HepG2 (cell line): ENCODE results near the gene ANKHD1. TPM values are rescaled to one million over a fixed set of nuclear protein-coding genes. Genes with fewer than 3 reads are reported as not detected.

Experiments used
- ATAC-seq: fragments of 200-7000 bp; cut with Tn5 transposase; 3 replicates; pipeline ENCODE4 v1.9.1; 2020; ENCODE audit warnings: mild to moderate bottlenecking, moderate library complexity
- BruUV-seq: library from RNA; stranded (reverse); fragments of 400-500 nt; replicated peaks from 2 replicates; lab custom pipeline; 2021; lab: Mats Ljungman, UMichigan
- CTCF ChIA-PET: fragments of 300-600 bp; formaldehyde crosslinking; extraction: SDS; loops from one replicate; lab custom pipeline; 2021; ENCODE audit warnings: low total read pairs, inconsistent platforms, low intra/inter-chr PET ratio; lab: Yijun Ruan, JAX
- POLR2A ChIA-PET: fragments of 350-600 bp; sonication (Branson Sonifier 250); formaldehyde crosslinking; loops from one replicate; lab custom pipeline; 2020; ENCODE audit warnings: antibody characterized with exemption, inconsistent platforms; lab: Yijun Ruan, JAX
- DNase-seq: peaks from one replicate; pipeline ENCODE4 v3.0.0-alpha.2; 2015; ENCODE audit warnings: low spot score
- FAIRE-seq: peaks from 3 replicates; lab custom pipeline; 2011; peaks lifted over from hg19 to GRCh38; lab: Jason Lieb, UNC
- H2AFZ ChIP-seq: one replicate; pipeline ENCODE4 v1.6.1; 2011; ENCODE audit warnings: low read length, inconsistent platforms
- H3K27ac ChIP-seq: fragments of 300-600 bp; 3 replicates; pipeline ENCODE4 v1.8.0; 2011; ENCODE audit warnings: mixed run types, mild to moderate bottlenecking, mixed read lengths, low read length, inconsistent platforms; ENCODE audit not compliant: insufficient read depth; ENCODE audit errors: extremely low read length
- H3K27me3 ChIP-seq, 2 experiments: fragments of 200-600 bp in 1 of 2; 2 replicates in 1 of 2; 3 replicates in 1 of 2; pipeline versions ENCODE4 v1.6.0 to v1.8.0; 2011; ENCODE audit warnings: low read length in 2 of 2, mild to moderate bottlenecking in 2 of 2, moderate library complexity in 2 of 2, inconsistent platforms in 1 of 2; ENCODE audit not compliant: insufficient read depth in 2 of 2, control insufficient read depth in 1 of 2
- H3K36me3 ChIP-seq, 2 experiments: fragments of 200-600 bp in 1 of 2; replicated peaks in 1 of 2; 2 replicates in 1 of 2; 3 replicates in 1 of 2; pipeline versions ENCODE4 v1.5.1 to v1.8.0; 2011; ENCODE audit warnings: low read length in 2 of 2, inconsistent platforms in 1 of 2; ENCODE audit not compliant: insufficient read depth in 2 of 2, control insufficient read depth in 1 of 2
- H3K4me1 ChIP-seq: 2 replicates; pipeline ENCODE4 v1.5.1; 2012; ENCODE audit warnings: low read length, inconsistent platforms; ENCODE audit not compliant: insufficient read depth
- H3K4me2 ChIP-seq: 2 replicates; pipeline ENCODE4 v1.6.0; 2011; ENCODE audit warnings: low read depth, low read length, inconsistent platforms
- H3K4me3 ChIP-seq, 3 experiments: fragments of 200-600 bp in 1 of 3; sonication (generic), shearing (Covaris generic) in 1 of 3; replicated peaks in 1 of 3; 2 replicates each; pipeline ENCODE4 v1.5.1; 2011 to 2016; ENCODE audit warnings: low read length in 3 of 3, inconsistent platforms in 2 of 3, low read depth in 2 of 3, mild to moderate bottlenecking in 2 of 3, control low read depth in 1 of 3, mixed read lengths in 1 of 3; ENCODE audit not compliant: insufficient read depth in 1 of 3
- H3K79me2 ChIP-seq: one replicate; pipeline ENCODE4 v1.6.1; 2011; ENCODE audit warnings: low read length, inconsistent platforms; ENCODE audit not compliant: insufficient read depth
- H3K9ac ChIP-seq: 2 replicates; pipeline ENCODE4 v1.6.0; 2011; ENCODE audit warnings: mild to moderate bottlenecking, low read depth, low read length, inconsistent platforms; ENCODE audit not compliant: insufficient read depth
- H3K9me3 ChIP-seq: 2 replicates; pipeline ENCODE4 v1.5.1; 2012; ENCODE audit warnings: mild to moderate bottlenecking, low read length
- H4K20me1 ChIP-seq: 2 replicates; pipeline ENCODE4 v1.6.0; 2011; ENCODE audit warnings: inconsistent platforms, mild to moderate bottlenecking, low read length, moderate library complexity; ENCODE audit not compliant: insufficient read depth
- ATRX ChIP-seq: sonication (generic); formaldehyde crosslinking; IDR thresholded peaks from 2 replicates; pipeline ENCODE4 v1.4.0; 2020; ENCODE audit warnings: missing genetic modification reagents, borderline replicate concordance
- DR1 ChIP-seq: sonication (generic); formaldehyde crosslinking; IDR thresholded peaks from 2 replicates; pipeline ENCODE4 v1.8.0; 2021; ENCODE audit warnings: mild to moderate bottlenecking, missing genetic modification reagents, inconsistent platforms
- HDAC6 ChIP-seq: fragments of 200-600 bp; sonication (generic); IDR thresholded peaks from 2 replicates; pipeline ENCODE4 v1.7.0; 2017; ENCODE audit warnings: mild to moderate bottlenecking, antibody characterized with exemption, low read length, low read depth
- HNF4A ChIP-seq: sonication (generic); formaldehyde crosslinking; IDR thresholded peaks from 2 replicates; pipeline ENCODE4 v1.4.0; 2020; ENCODE audit warnings: missing genetic modification reagents
- KMT2A ChIP-seq: sonication (generic); formaldehyde crosslinking; IDR thresholded peaks from 2 replicates; pipeline ENCODE4 v1.4.0; 2020; ENCODE audit warnings: missing genetic modification reagents
- MAFG ChIP-seq: sonication (generic); formaldehyde crosslinking; IDR thresholded peaks from 2 replicates; pipeline ENCODE4 v1.5.1; 2020; ENCODE audit warnings: mild to moderate bottlenecking, missing genetic modification reagents
- NFE2L1 ChIP-seq: sonication (generic); formaldehyde crosslinking; IDR thresholded peaks from 2 replicates; pipeline ENCODE4 v1.4.0; 2020; ENCODE audit warnings: missing genetic modification reagents, mild to moderate bottlenecking, borderline replicate concordance
- NFKB2 ChIP-seq: sonication (generic); formaldehyde crosslinking; IDR thresholded peaks from 2 replicates; pipeline ENCODE4 v1.4.0; 2020; ENCODE audit warnings: missing genetic modification reagents, borderline replicate concordance
- PHF20 ChIP-seq: sonication (generic); formaldehyde crosslinking; IDR thresholded peaks from 2 replicates; pipeline ENCODE4 v1.5.0; 2020; ENCODE audit warnings: mild to moderate bottlenecking, missing genetic modification reagents
- SP5 ChIP-seq: IDR thresholded peaks from 2 replicates; pipeline ENCODE4 v1.6.1; 2016; ENCODE audit warnings: low read depth, borderline replicate concordance
- ZKSCAN1 ChIP-seq: fragments of 150-350 bp; IDR thresholded peaks from 2 replicates; pipeline ENCODE4 v1.6.1; 2014; ENCODE audit warnings: low read length
- ZNF501 ChIP-seq: sonication (generic); formaldehyde crosslinking; IDR thresholded peaks from 2 replicates; pipeline ENCODE4 v1.5.1; 2020; ENCODE audit warnings: mild to moderate bottlenecking, moderate library complexity, missing genetic modification reagents
- ZNF503 ChIP-seq: sonication (generic); formaldehyde crosslinking; IDR thresholded peaks from 2 replicates; pipeline ENCODE4 v1.4.0; 2020; ENCODE audit warnings: missing genetic modification reagents
- ZNF530 ChIP-seq: sonication (generic); formaldehyde crosslinking; IDR thresholded peaks from 2 replicates; pipeline ENCODE4 v1.5.0; 2020; ENCODE audit warnings: low read depth, mild to moderate bottlenecking, missing genetic modification reagents
- ZNF781 ChIP-seq: sonication (generic); formaldehyde crosslinking; IDR thresholded peaks from 2 replicates; pipeline ENCODE4 v1.5.1; 2020; ENCODE audit warnings: borderline replicate concordance, mild to moderate bottlenecking, missing genetic modification reagents; ENCODE audit errors: not compliant biosample characterization
- ZNF800 ChIP-seq: sonication (generic); formaldehyde crosslinking; IDR thresholded peaks from 2 replicates; pipeline ENCODE4 v1.4.0; 2020; ENCODE audit warnings: missing genetic modification reagents
- WGBS: methylation state at CpG from one replicate; pipeline ENCODE4 v1.1.6; 2017; ENCODE audit warnings: low lambda C conversion rate; 5-methylcytosine and 5-hydroxymethylcytosine counted together
- in situ Hi-C: cut with HindIII; loops from 2 replicates; pipeline ENCODE4 v1.10.0; 2017; ENCODE audit warnings: low pct_unique_long_range_greater_than_20kb; ENCODE audit not compliant: extremely low pct_ligation_motif_present
- intact Hi-C: fragments of 100-400 bp; cut with micrococcal nuclease; formaldehyde crosslinking; loops from one replicate; pipeline ENCODE4 v1.10.0; 2022; ENCODE audit not compliant: unreplicated experiment
- polyA plus RNA-seq, 8 experiments: library from polyadenylated mRNA; depleted of rRNA in 3 of 8; stranded (reverse) in 7 of 8; unstranded in 1 of 8; fragments of >200 nt; fragmentation: Illumina TruSeq in 4 of 8; extraction: Trizol in 4 of 8; gene quantifications; 2 replicates each; pipeline versions ENCODE4 v1.2.1 to v1.2.3, GENCODE V29; 2011 to 2016; ENCODE audit warnings: low read depth in 4 of 8, missing spikeins in 1 of 8, mixed read lengths in 1 of 8; ENCODE audit not compliant: insufficient read depth in 1 of 8
- total RNA-seq, 5 experiments: library from RNA; depleted of rRNA; stranded (reverse); fragments of >200 nt; fragmentation: Illumina TruSeq; extraction: Trizol; gene quantifications; 2 replicates each; pipeline ENCODE4 v1.2.3, GENCODE V29; 2016; ENCODE audit warnings: low read depth in 1 of 5

Gene ANKHD1
- total and polyA plus RNA-seq, 2 of the 13 experiments (the other 11 are each of a cell fraction or from before 2014, with no cell fraction given): 69.9 to 82.0 TPM

DNA sequence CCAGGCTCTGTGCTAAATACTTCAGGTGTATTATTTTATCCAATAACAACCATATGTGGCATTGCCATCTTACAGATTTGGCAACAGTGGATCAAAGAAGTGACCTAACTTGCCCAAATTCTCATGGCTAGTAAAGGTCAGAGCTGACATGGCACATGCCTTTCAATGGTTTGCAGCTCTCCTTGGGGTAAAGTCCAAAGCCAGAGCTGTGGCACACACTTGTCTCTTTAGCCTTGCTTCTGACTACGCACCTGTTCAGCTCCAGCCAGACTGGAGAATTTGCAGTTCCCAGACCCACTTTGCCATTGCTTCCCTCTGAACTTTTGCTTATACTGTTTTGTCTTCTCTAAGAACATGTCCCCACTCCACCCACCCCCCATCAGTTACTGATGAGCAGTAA is 168.9 kb downstream of the ANKHD1 start:
- H4K20me1 ChIP-seq: no peaks in the 10 kb centered on the region
- DNase-seq: no peak
- no peak for ATAC-seq
- TF ChIP-seq HNF4A (CRISPR knock-in tag) (0 out of 2 replicates have a peak, but pooled peaks have one; percentile 16), ZKSCAN1 (peak; percentile 80), DR1 (CRISPR knock-in tag) (no peak)
- no peak overlapping the region for H3K27ac ChIP-seq
- no peak for FAIRE-seq
- 23% methylated on average over 1 of the region's 1 CpG for WGBS
- H3K4me2 ChIP-seq: no peak overlapping the region
- intact Hi-C loops (no loop called here), in situ Hi-C loops (no loop called here)
- BruUV-seq: no TSS peak
- CTCF ChIA-PET: no interaction called here
- POLR2A ChIA-PET: no interaction called here
- H3K36me3 ChIP-seq: no peaks in the 10 kb centered on the region
- H3K27me3 ChIP-seq: no peaks in the 10 kb centered on the region
- H2AFZ ChIP-seq: no peak overlapping the region
- no peaks in the 10 kb centered on the region for H3K9me3 ChIP-seq
- H3K9ac ChIP-seq: no peak overlapping the region
- H3K4me3 ChIP-seq: no peak overlapping the region
- H3K4me1 ChIP-seq: peaks cover 34% of the 10 kb centered on the region
- H3K79me2 ChIP-seq: no peaks in the 10 kb centered on the region

DNA sequence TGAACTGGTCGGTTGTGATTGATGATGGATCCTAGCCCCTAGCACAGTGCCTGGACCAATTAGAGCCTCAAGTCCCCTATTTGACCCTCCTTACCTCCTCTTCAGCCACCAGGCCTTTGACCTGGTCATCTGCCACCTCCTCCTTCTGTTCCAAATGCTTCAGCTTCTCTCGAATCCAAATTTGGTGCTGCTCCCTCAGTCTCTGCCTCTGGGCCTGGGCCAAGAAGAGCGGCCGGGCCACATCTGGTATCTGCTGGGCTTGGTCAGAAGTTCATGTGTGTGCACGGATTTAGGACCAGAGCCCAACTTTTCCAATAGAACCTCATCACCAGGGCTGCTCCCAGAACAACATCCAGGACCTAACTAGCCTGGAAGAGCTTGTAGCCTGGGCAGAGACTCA is 169.5 kb downstream of the ANKHD1 start:
- no peaks in the 10 kb centered on the region for H4K20me1 ChIP-seq
- POLR2A ChIA-PET: no interaction called here
- DNase-seq (no peak), FAIRE-seq (no peak), ATAC-seq (no peak)
- H3K9ac ChIP-seq: no peak overlapping the region
- H2AFZ ChIP-seq: no peak overlapping the region
- BruUV-seq: no TSS peak
- H3K4me3 ChIP-seq: no peak overlapping the region
- in situ Hi-C loops: no loop called here
- H3K4me1 ChIP-seq: peaks cover 36% of the 10 kb centered on the region
- CTCF ChIA-PET: no interaction called here
- no peaks in the 10 kb centered on the region for H3K36me3 ChIP-seq
- H3K9me3 ChIP-seq: no peaks in the 10 kb centered on the region
- H3K79me2 ChIP-seq: no peaks in the 10 kb centered on the region
- intact Hi-C loops: no loop called here
- H3K27me3 ChIP-seq: no peaks in the 10 kb centered on the region
- H3K27ac ChIP-seq: no peak overlapping the region
- TF ChIP-seq ZNF530 (CRISPR knock-in tag): no peak
- no peak for TF ChIP-seq MAFG
- TF ChIP-seq ZNF800 (CRISPR knock-in tag): no peak
- no peak for TF ChIP-seq HDAC6
- no peak for TF ChIP-seq SP5 (CRISPR knock-in tag)
- no peak for TF ChIP-seq ZNF501 (CRISPR knock-in tag)
- TF ChIP-seq NFKB2 (CRISPR knock-in tag): no peak
- TF ChIP-seq PHF20 (CRISPR knock-in tag): no peak
- TF ChIP-seq ZNF781: no peak
- TF ChIP-seq ATRX (CRISPR knock-in tag): no peak
- TF ChIP-seq KMT2A (CRISPR knock-in tag): no peak
- TF ChIP-seq ZNF503 (CRISPR knock-in tag): no peak
- no peak for TF ChIP-seq NFE2L1 (CRISPR knock-in tag)
- H3K4me2 ChIP-seq: no peak overlapping the region
- WGBS: 64% methylated on average over 5 of the region's 5 CpGs
